Liver (tissue), 9 donors: ENCODE data around the gene P4HTM. TPM values are rescaled to one million over a fixed set of nuclear protein-coding genes. Genes with fewer than 3 reads are reported as not detected.

ENCODE experiments used
- DNase-seq: peaks from one replicate; pipeline ENCODE4 v3.0.0-alpha.2; 2017; ENCODE audit warnings: low spot score
- H3K27ac ChIP-seq, 2 donors: one replicate each; pipeline ENCODE4 v1.7.0; 2013; ENCODE audit warnings: inconsistent platforms in 2 of 2, low read length in 2 of 2, control low read depth in 1 of 2, low read depth in 1 of 2, mild to moderate bottlenecking in 1 of 2
- H3K27me3 ChIP-seq, 4 donors: one replicate each; pipeline versions ENCODE4 v1.6.1 to v1.7.0; 2013; ENCODE audit warnings: low read length in 3 of 4, inconsistent platforms in 1 of 4, mild to moderate bottlenecking in 1 of 4, moderate library complexity in 1 of 4; ENCODE audit not compliant: control insufficient read depth in 4 of 4, insufficient read depth in 4 of 4
- H3K36me3 ChIP-seq, 4 donors: one replicate each; pipeline versions ENCODE4 v1.6.1 to v1.7.0; 2013; ENCODE audit warnings: low read length in 3 of 4, mild to moderate bottlenecking in 3 of 4, low read depth in 1 of 4, moderate library complexity in 1 of 4; ENCODE audit not compliant: control insufficient read depth in 4 of 4, insufficient read depth in 3 of 4
- H3K4me1 ChIP-seq, 4 donors: one replicate each; pipeline versions ENCODE4 v1.6.1 to v1.7.0; 2013; ENCODE audit warnings: low read length in 3 of 4, mild to moderate bottlenecking in 3 of 4, moderate library complexity in 1 of 4; ENCODE audit not compliant: control insufficient read depth in 4 of 4, insufficient read depth in 4 of 4
- H3K4me3 ChIP-seq, 3 donors: one replicate each; pipeline versions ENCODE4 v1.6.1 to v1.7.0; 2013; ENCODE audit warnings: low read length in 3 of 3, control low read depth in 1 of 3, low read depth in 1 of 3, mild to moderate bottlenecking in 1 of 3
- H3K9ac ChIP-seq, 2 donors: one replicate each; pipeline ENCODE4 v1.7.0; 2013; ENCODE audit warnings: low read length in 2 of 2, mild to moderate bottlenecking in 2 of 2, moderate library complexity in 2 of 2, control low read depth in 1 of 2, low read depth in 1 of 2
- H3K9me3 ChIP-seq, 4 donors: one replicate each; pipeline versions ENCODE4 v1.6.1 to v1.7.0; 2013; ENCODE audit warnings: low read length in 3 of 4; ENCODE audit not compliant: control insufficient read depth in 4 of 4
- ATF3 ChIP-seq: IDR thresholded peaks from 2 replicates; pipeline ENCODE4 v1.6.1; 2016; ENCODE audit warnings: antibody characterized with exemption
- CTCF ChIP-seq: fragments of 150-350 bp; IDR thresholded peaks from 2 replicates; pipeline ENCODE4 v1.5.1; 2017; ENCODE audit warnings: improper control_type of control experiment, low read depth, low read length; ENCODE audit not compliant: missing input control
- EGR1 ChIP-seq, 2 donors: IDR thresholded peaks; 2 replicates each; pipeline ENCODE4 v1.6.1; 2016 to 2018; ENCODE audit warnings: antibody characterized with exemption in 2 of 2, low read depth in 2 of 2
- FOXA1 ChIP-seq: IDR thresholded peaks from 2 replicates; pipeline ENCODE4 v1.6.1; 2016; ENCODE audit warnings: antibody characterized with exemption
- FOXA2 ChIP-seq: IDR thresholded peaks from 2 replicates; pipeline ENCODE4 v1.6.1; 2016; ENCODE audit warnings: antibody characterized with exemption
- GABPA ChIP-seq, 2 donors: IDR thresholded peaks in 1 of 2; conservative IDR thresholded peaks in 1 of 2; 2 replicates each; pipeline ENCODE4 v1.6.1; 2016; ENCODE audit warnings: antibody characterized with exemption in 2 of 2, mild to moderate bottlenecking in 1 of 2, moderate library complexity in 1 of 2
- HNF4A ChIP-seq, 2 donors: conservative IDR thresholded peaks; 2 replicates each; pipeline ENCODE4 v1.6.1; 2016; ENCODE audit warnings: antibody characterized with exemption in 2 of 2, mild to moderate bottlenecking in 2 of 2
- HNF4G ChIP-seq: IDR thresholded peaks from 2 replicates; pipeline ENCODE4 v1.6.1; 2016; ENCODE audit warnings: antibody characterized with exemption
- JUND ChIP-seq, 2 donors: IDR thresholded peaks; 2 replicates each; pipeline ENCODE4 v1.6.1; 2016; ENCODE audit warnings: antibody characterized with exemption in 2 of 2
- MAX ChIP-seq: IDR thresholded peaks from 2 replicates; pipeline ENCODE4 v1.6.1; 2016; ENCODE audit warnings: antibody characterized with exemption
- NR2F2 ChIP-seq: IDR thresholded peaks from 2 replicates; pipeline ENCODE4 v1.6.1; 2016; ENCODE audit warnings: antibody characterized with exemption
- RAD21 ChIP-seq, 2 donors: IDR thresholded peaks; 2 replicates each; pipeline ENCODE4 v1.6.1; 2016; ENCODE audit warnings: antibody characterized with exemption in 2 of 2, mild to moderate bottlenecking in 2 of 2
- REST ChIP-seq: IDR thresholded peaks from 2 replicates; pipeline ENCODE4 v1.6.1; 2016; ENCODE audit warnings: antibody characterized with exemption, mild to moderate bottlenecking
- RXRA ChIP-seq, 2 donors: IDR thresholded peaks; 2 replicates each; pipeline ENCODE4 v1.6.1; 2017 to 2018; ENCODE audit warnings: antibody characterized with exemption in 2 of 2, mild to moderate bottlenecking in 1 of 2
- SP1 ChIP-seq: IDR thresholded peaks from 2 replicates; pipeline ENCODE4 v1.6.1; 2018; ENCODE audit warnings: antibody characterized with exemption, mild to moderate bottlenecking
- TAF1 ChIP-seq: conservative IDR thresholded peaks from 2 replicates; pipeline ENCODE4 v1.6.1; 2016; ENCODE audit warnings: antibody characterized with exemption, mild to moderate bottlenecking
- YY1 ChIP-seq: IDR thresholded peaks from 2 replicates; pipeline ENCODE4 v1.6.1; 2016; ENCODE audit warnings: antibody characterized with exemption, mild to moderate bottlenecking
- ZBTB33 ChIP-seq: IDR thresholded peaks from 2 replicates; pipeline ENCODE4 v1.6.1; 2016; ENCODE audit warnings: antibody characterized with exemption
- WGBS: extraction: QIAGEN DNeasy Blood & Tissue Kit; methylation state at CpG from one replicate; pipeline ENCODE4 v1.1.7; 2013; 5-methylcytosine and 5-hydroxymethylcytosine counted together
- polyA plus RNA-seq, 2 donors: library from polyadenylated mRNA; stranded (reverse) in 1 of 2; unstranded in 1 of 2; fragments of 200-250 nt in 1 of 2; fragments of >200 nt in 1 of 2; fragmentation: Nextera tagmentation in 1 of 2; extraction: Ambion mirVana in 1 of 2; gene quantifications; one replicate each; pipeline versions ENCODE4 v1.2.1 to v1.2.3, GENCODE V29; 2013 to 2015
- total RNA-seq, 2 donors: library from RNA; depleted of rRNA; stranded (reverse); fragments of >200 nt; gene quantifications; one replicate each; pipeline ENCODE4 v1.2.3, GENCODE V29; 2014
- donor health status: healthy.
- donor health status: healthy.
- donor health status: healthy.
- donor health status: healthy.
- donor health status: healthy.

Gene P4HTM
- total and polyA plus RNA-seq, 4 donors = 10.0 to 16.2 (median 11.9) TPM

GRCh38 chr3:49028673-49029562 lies 38.9 kb downstream of the P4HTM start, which contains the start of gene IMPDH2:
IMPDH2 (minus strand) TSS chr3:49029398; CDS start chr3:49029350, 48 bp downstream.
- TF ChIP-seq RXRA (IDR thresholded peaks at IDR 0.05) = no peak
- no peak for TF ChIP-seq ZBTB33
- no peak for TF ChIP-seq NR2F2
- peak; percentile 30 to 52 for TF ChIP-seq RAD21 (IDR thresholded peaks at IDR 0.05)
- TF ChIP-seq FOXA1 = no peak
- TF ChIP-seq REST = peak; percentile 84
- TF ChIP-seq FOXA2 = no peak
- peak; percentile 83 for TF ChIP-seq YY1
- TF ChIP-seq ATF3 = peak; percentile 73
- TF ChIP-seq MAX = peak; percentile 51
- no peak for TF ChIP-seq TAF1
- no peak for TF ChIP-seq HNF4G
- no peak for TF ChIP-seq HNF4A (conservative IDR thresholded peaks at IDR 0.05)
- peak; percentile 60 for TF ChIP-seq SP1
- TF ChIP-seq JUND (IDR thresholded peaks at IDR 0.05) = peak; percentile 31 to 78
- peak in 1 of 2 donors; percentile 75 for TF ChIP-seq GABPA (IDR thresholded peaks at IDR 0.05 in 1 of 2, conservative IDR thresholded peaks at IDR 0.05 in 1 of 2)
- no peak for TF ChIP-seq CTCF
- TF ChIP-seq EGR1 (IDR thresholded peaks at IDR 0.05; ENCODE audit: low read depth in 2 of 2) = peak; percentile 81 to 97
- Histone ChIP-seq H3K9me3 (no peaks in the 10 kb centered on the region), H3K4me3 (peak within 1 kb of the TSS; percentile 63 to 75 (median 73)), H3K4me1 (peaks cover 1 to 23% (median 14%) of the 10 kb centered on the region in 4 donors), H3K36me3 (peaks cover 3 to 52% (median 39%) of the 10 kb centered on the region in 4 donors), H3K27me3 (no peaks in the 10 kb centered on the region), H3K27ac (peak within 1 kb of the TSS; percentile 96), H3K9ac (peak within 1 kb of the TSS; percentile 86 to 87)
- DNase-seq = peak; percentile 95
- WGBS = 4% methylated on average over 55 of the region's 55 CpGs
